ENCODE measurements around the gene MICAL2. TPM values are rescaled to one million over a fixed set of nuclear protein-coding genes. Genes with fewer than 3 reads are reported as not detected.

MICAL2 gene
- total and polyA plus RNA-seq, 2 of the 8 experiments (the other 6 are each of a cell fraction or from before 2014, with no cell fraction given), result 1.3 to 4.1 TPM

DNA sequence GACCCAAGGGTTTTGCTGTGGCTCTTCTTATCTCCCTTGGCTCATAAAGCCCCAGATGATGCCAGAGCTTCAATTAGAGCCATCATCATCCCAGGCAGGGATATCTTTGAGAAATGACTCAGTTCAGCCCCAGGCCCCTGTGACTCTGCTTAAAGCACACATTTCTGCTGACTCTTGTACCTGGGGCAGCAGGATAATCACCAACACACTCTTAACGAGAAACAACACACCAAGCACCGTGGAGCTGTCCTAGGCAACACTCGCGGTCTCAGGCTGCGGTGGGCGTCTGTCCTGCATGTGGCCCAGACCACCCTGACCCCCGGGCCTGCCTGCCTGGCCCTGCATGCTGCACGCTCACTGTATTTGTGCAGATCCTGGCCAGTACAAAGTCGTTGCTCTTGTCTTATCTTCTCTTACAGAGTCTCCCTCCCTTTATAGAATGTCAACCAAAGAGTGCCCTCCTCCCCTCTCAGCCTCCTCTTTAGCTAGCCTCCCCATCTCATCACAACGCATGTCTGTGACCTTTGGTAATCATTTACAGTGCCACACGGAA is 152.8 kb downstream of the MICAL2 start:
- Histone ChIP-seq H3K27me3 (replicated peaks in 1 of 4; ENCODE audit: control insufficient read depth in 3 of 4, extremely low read depth in 1 of 4, insufficient read depth in 3 of 4, low read length in 3 of 4) (no peaks in the 10 kb centered on the region), H3K4ac (replicated peaks; ENCODE audit: insufficient read length, low read depth, low read length) (no peak overlapping the region), H3K36me3 (ENCODE audit: control insufficient read depth in 2 of 4, insufficient read depth in 4 of 4, low read length in 3 of 4) (no peaks in the 10 kb centered on the region), H4K20me1 (replicated peaks in 1 of 2; ENCODE audit: control insufficient read depth in 1 of 2, insufficient read depth in 2 of 2, low read length in 2 of 2) (no peaks in the 10 kb centered on the region), H2BK15ac (ENCODE audit: low read length) (no peak overlapping the region), H2AFZ (ENCODE audit: low read length) (no peak overlapping the region), H3K4me3 (ENCODE audit: extremely low read depth in 1 of 4, insufficient read depth in 2 of 4, low read depth in 3 of 4, low read length in 4 of 4) (no peak overlapping the region), H3K4me1 (replicated peaks in 1 of 4; ENCODE audit: control insufficient read depth in 3 of 4, insufficient read depth in 4 of 4, low read length in 3 of 4) (peaks cover 0 to 4% (median 0%) of the 10 kb centered on the region in 4 experiments; a peak in 1 of 7 replicates), H3K27ac (ENCODE audit: low read depth, low read length) (no peak overlapping the region), H3K23me2 (ENCODE audit: low read depth, low read length) (no peaks in the 10 kb centered on the region), H4K5ac (ENCODE audit: insufficient read length, low read depth, low read length) (no peak overlapping the region), H3K79me2 (ENCODE audit: control insufficient read depth in 1 of 2, insufficient read depth in 2 of 2, low read length in 2 of 2) (no peaks in the 10 kb centered on the region), H2AK5ac (ENCODE audit: low read depth, low read length) (no peak overlapping the region), H2BK5ac (ENCODE audit: low read depth, low read length) (no peak overlapping the region), H3K23ac (ENCODE audit: insufficient read length) (no peak overlapping the region), H2BK20ac (ENCODE audit: low read length) (no peak overlapping the region), H2BK120ac (replicated peaks; ENCODE audit: low read depth, low read length) (no peak overlapping the region), H3K9me3 (ENCODE audit: insufficient read depth in 2 of 2, low read depth in 1 of 2, low read length in 1 of 2) (no peaks in the 10 kb centered on the region), H3K14ac (ENCODE audit: insufficient read length) (no peak overlapping the region), H4K91ac (replicated peaks; ENCODE audit: insufficient read length, low read length) (no peak overlapping the region), H4K8ac (ENCODE audit: extremely low read depth, insufficient read depth, low read length) (no peak overlapping the region), H3K56ac (replicated peaks; ENCODE audit: insufficient read length, low read depth, low read length) (no peak overlapping the region), H3K9ac (replicated peaks in 1 of 4; ENCODE audit: extremely low read depth in 1 of 4, low read depth in 3 of 4, low read length in 3 of 4) (no peak overlapping the region), H3K4me2 (ENCODE audit: insufficient read depth in 1 of 2, low read depth in 2 of 2, low read length in 2 of 2) (no peak overlapping the region), H3K79me1 (ENCODE audit: low read depth, low read length) (no peaks in the 10 kb centered on the region), H3K18ac (ENCODE audit: extremely low read depth, low read length) (no peak overlapping the region), H2BK12ac (ENCODE audit: low read depth, low read length) (no peak overlapping the region)
- POLR2A ChIA-PET (ENCODE audit: partially characterized antibody), result interaction anchor here (1.4 kb wide), 1 partner anchor 20 kb away, joined by 3 read pairs; no protein-coding TSS in a partner anchor
- DNase-seq (ENCODE audit: low read depth in 1 of 2, low spot score in 2 of 2) (no peak), FAIRE-seq (no peak)
- CTCF ChIA-PET (ENCODE audit: partially characterized antibody), result interaction anchor here (0.7 to 1.6 kb wide), 11 partner anchors 18 to 219 kb away, joined by 3 to 7 read pairs (median 4); no protein-coding TSS in a partner anchor
- TF ChIP-seq RBBP5 (IDR thresholded peaks at IDR 0.05; ENCODE audit: borderline replicate concordance, low read depth, low read length) (no peak), SP1 (IDR thresholded peaks at IDR 0.05; ENCODE audit: low read depth, low read length) (no peak), NRF1 (IDR thresholded peaks at IDR 0.05; ENCODE audit: low read depth, low read length) (no peak), SRF (IDR thresholded peaks at IDR 0.05; ENCODE audit: low read depth, low read length) (no peak), TCF12 (IDR thresholded peaks at IDR 0.05; ENCODE audit: low read depth, low read length) (no peak), SP4 (IDR thresholded peaks at IDR 0.05; ENCODE audit: low read length) (no peak), EZH2 (IDR thresholded peaks at IDR 0.05; ENCODE audit: low read depth, low read length, severe bottlenecking) (no peak), RXRA (IDR thresholded peaks at IDR 0.05; ENCODE audit: insufficient read depth, low read depth, low read length) (no peak), SIN3A (conservative IDR thresholded peaks at IDR 0.05 in 1 of 2, IDR thresholded peaks at IDR 0.05 in 1 of 2; ENCODE audit: low read depth in 1 of 2, low read length in 2 of 2) (no peak), CBX5 (IDR thresholded peaks at IDR 0.05; ENCODE audit: low read depth, low read length) (no peak), HDAC2 (IDR thresholded peaks at IDR 0.05; ENCODE audit: borderline replicate concordance in 1 of 2, low read depth in 2 of 2, low read length in 2 of 2) (no peak)
- 83% methylated on average over 11 of the region's 11 CpGs; no CpG with 5 or more reads in 1 of the 2 experiments for WGBS, 2 experiments (ENCODE audit: extremely low coverage in 1 of 2, insufficient coverage in 1 of 2, insufficient read length in 1 of 2, insufficient replicate concordance in 2 of 2, low coverage in 1 of 2, low lambda C conversion rate in 2 of 2, missing lambda C conversion rate in 1 of 2)

Data from H1 (cell line).